ENCODE data around the gene AFAP1L1.

DNA sequence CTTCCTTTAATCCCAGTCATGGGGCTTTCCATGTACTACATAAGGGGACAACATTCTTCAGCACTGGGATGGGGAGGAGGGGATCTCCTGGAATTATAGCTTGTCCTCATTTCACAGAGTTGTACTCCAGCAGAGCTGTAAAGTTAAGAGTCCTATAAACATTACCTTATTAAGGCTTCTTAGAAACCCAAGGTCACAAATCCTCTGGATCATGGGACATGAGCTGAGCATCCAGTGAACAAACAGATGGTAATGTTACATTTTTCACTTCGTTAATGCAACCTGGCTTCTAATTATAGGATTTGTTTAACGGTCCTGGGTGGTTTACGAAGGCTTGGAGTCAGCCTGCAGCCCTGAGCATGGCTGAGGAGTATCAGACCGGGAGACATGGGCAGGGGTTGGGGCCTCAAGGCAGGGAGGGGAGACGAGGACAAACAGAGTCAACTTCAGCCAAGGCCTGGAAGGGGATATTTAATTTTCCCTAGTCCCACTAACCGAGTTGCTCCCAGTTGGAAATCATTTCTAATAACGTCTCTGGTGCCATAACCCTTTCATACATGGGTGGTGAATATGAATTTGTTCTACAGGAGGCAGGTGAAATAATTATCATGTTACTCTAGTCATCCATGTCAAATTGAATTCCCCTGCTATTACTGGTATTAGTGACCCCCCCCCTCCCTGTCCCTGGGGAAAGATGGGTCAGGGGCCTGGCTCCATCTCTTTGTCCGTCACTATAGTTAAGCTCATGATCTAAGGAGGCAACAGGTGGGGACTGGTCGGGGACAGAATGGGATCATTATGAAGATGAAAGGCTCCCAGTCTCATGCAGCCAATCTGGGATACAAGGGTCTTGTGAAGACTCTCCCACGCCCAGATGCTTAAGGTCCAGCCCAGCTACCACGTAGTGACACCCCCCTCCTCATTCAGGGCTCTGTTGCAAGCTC, 118.2 kb downstream of the AFAP1L1 start:
- TF ChIP-seq, protein P1, sequence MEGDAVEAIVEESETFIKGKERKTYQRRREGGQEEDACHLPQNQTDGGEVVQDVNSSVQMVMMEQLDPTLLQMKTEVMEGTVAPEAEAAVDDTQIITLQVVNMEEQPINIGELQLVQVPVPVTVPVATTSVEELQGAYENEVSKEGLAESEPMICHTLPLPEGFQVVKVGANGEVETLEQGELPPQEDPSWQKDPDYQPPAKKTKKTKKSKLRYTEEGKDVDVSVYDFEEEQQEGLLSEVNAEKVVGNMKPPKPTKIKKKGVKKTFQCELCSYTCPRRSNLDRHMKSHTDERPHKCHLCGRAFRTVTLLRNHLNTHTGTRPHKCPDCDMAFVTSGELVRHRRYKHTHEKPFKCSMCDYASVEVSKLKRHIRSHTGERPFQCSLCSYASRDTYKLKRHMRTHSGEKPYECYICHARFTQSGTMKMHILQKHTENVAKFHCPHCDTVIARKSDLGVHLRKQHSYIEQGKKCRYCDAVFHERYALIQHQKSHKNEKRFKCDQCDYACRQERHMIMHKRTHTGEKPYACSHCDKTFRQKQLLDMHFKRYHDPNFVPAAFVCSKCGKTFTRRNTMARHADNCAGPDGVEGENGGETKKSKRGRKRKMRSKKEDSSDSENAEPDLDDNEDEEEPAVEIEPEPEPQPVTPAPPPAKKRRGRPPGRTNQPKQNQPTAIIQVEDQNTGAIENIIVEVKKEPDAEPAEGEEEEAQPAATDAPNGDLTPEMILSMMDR (IDR thresholded peaks at IDR 0.05): no peak
- no peak for TF ChIP-seq EZH2 (IDR thresholded peaks at IDR 0.05)

Data from neural progenitor cell (in vitro differentiated cells).